Stimulated activated naive CD4-positive, alpha-beta T cell treated with Interleukin-2 at 50 U/mL for 16 hours (primary cell): ENCODE measurements around the gene KRTAP4-6.
"Not testable (repeated sequence)": the region's sequence is repeated elsewhere in the genome, so short reads cannot be mapped to it uniquely, and the experiment has no call there.

ENCODE experiments used
- DNase-seq: peaks from one replicate; lab custom pipeline; 2025; lab: John Stamatoyannopoulos, UW

Gene KRTAP4-6

GRCh38 chr17:41107941-41108450, 32.3 kb downstream of the KRTAP4-6 start:
- DNase-seq: no peak

- not testable (repeated sequence) for DNase-seq
Observed at GRCh38 chr17:41105347-41105746, 35.0 kb downstream of the KRTAP4-6 start, which contains the start of gene KRTAP4-9. TSS of gene KRTAP4-9 (plus strand) at chr17:41105389. CDS start at chr17:41105389, 0 bp downstream.

GRCh38 chr17:41104386-41105038, 35.8 kb downstream of the KRTAP4-6 start:
- not testable (repeated sequence) for DNase-seq

DNA sequence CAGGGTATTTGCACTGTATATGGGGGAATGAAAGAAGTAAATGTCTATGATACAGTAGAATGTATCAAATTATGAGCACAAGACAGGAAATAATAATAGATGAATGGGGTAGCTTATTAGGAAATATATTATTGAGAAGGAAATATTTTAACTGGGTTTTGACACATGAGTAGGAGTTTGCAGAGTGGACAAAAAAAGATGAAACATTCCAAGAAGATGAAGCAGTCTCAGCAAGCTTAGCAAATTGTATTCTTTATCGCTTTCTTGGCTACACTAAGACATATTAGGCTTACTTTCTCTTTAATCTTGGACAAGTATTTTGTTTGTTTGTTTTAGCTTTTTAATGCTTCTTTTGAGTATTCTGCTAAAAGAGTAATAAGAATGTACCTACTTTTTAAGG, 36.4 kb downstream of the KRTAP4-6 start:
- DNase-seq: no peak

- DNase-seq: no peak
Observed at GRCh38 chr17:41101586-41102259, 38.6 kb downstream of the KRTAP4-6 start, which contains the start of gene KRTAP4-16. TSS of gene KRTAP4-16 (minus strand) at chr17:41102209. CDS start at chr17:41102209, 0 bp downstream.

DNA sequence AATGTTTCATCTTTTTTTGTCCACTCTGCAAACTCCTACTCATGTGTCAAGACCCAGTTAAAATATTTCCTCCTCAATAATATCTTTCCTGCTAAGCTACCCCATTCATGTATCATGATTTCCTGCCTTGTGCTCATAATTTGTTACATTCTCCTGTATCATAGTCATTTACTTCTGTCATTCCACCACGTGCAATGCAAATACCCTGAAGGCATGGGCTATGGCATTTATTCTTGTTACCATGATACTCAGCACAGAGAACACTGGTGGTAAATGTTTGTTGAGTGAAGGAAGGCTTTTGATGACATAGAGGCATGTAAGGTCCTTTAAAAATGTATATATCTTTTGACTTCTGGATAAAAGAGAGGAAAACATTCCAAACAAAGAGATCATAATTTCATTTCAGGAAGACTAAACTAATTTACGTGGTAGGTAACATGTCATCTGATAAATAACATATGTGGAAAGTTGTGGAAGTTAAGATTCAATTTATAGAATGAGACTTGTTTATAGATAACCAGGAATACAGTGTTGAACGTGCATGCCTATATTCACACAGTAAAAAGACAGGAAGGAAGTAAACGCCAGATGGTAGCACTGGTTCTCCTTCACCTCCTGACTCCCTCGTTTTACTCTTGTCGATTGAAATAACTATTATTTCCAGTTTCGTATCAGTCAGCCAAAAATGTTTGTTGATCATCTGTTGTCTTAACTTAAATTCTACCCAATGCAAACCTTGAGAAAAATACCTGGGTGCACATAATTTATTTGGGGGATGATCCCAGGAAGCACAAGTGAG, 40.5 kb downstream of the KRTAP4-6 start:
- not testable (repeated sequence) for DNase-seq

DNA sequence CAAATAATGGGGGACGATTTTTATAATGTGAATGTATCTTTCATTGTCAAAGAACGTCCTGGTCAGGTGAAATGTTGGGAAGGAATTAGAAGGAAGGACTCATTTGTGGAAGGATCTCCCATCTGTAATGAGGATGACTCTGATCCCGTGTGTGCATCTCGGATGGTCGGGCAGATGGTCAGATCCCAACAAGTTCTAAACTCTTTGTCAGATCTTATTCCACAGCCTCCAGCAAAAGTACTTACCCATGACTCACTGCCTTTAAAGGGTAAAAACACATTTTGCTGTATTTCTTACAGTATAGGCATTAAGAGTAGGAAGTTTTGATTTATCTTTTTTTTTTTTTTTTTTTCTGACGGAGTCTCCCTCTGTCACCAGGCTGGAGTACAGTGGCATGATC, 41.9 kb downstream of the KRTAP4-6 start:
- no peak for DNase-seq

DNA sequence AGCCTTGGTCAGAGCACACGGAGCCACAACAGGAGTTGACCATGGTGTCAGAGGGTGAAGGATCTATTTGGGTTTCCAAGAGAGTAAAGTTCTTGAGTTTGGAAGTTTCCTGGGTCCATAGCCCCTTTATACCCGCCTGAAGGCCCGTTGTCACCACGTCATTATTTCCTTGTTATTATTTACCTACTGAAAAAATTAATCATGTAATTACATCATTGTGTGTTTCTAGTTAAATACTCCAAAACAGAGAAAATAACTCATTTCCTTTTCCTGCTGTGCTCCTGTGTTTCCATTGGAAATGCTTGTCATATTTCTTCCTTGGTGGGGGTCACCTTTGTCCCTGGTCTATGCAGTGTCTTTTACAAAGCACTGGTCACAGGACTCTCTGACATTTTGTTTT, 42.3 kb downstream of the KRTAP4-6 start, which contains the start of gene KRTAP4-8:
Gene KRTAP4-8, minus strand, starts transcription at position 101 of the 400 bp plus-strand sequence. Its CDS starts 58 bp downstream, at position 43.
- no peak for DNase-seq

DNA sequence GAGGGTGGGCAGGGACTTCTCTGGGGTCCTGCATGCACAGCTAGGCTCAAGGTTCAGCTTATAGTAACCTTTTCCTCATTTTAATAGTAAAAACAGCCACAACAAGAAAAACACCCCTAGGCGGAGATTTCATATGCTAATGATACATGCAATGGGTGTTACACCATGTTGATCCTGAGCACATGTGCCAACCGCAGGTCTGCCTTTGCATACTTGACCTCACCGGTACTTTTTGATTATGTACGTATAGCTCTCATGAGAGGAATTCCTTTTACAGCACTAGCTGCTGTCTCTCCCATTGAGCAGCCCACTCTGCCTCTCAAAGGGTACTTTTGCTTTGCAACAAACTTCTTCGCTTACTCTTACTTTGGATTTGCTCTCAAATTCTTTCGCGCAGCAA, 44.3 kb downstream of the KRTAP4-6 start:
- DNase-seq: no peak
